ENCODE data around the gene ZNF611.

- TF ChIP-seq, protein P1, sequence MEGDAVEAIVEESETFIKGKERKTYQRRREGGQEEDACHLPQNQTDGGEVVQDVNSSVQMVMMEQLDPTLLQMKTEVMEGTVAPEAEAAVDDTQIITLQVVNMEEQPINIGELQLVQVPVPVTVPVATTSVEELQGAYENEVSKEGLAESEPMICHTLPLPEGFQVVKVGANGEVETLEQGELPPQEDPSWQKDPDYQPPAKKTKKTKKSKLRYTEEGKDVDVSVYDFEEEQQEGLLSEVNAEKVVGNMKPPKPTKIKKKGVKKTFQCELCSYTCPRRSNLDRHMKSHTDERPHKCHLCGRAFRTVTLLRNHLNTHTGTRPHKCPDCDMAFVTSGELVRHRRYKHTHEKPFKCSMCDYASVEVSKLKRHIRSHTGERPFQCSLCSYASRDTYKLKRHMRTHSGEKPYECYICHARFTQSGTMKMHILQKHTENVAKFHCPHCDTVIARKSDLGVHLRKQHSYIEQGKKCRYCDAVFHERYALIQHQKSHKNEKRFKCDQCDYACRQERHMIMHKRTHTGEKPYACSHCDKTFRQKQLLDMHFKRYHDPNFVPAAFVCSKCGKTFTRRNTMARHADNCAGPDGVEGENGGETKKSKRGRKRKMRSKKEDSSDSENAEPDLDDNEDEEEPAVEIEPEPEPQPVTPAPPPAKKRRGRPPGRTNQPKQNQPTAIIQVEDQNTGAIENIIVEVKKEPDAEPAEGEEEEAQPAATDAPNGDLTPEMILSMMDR (IDR thresholded peaks at IDR 0.05): no peak
- no peak for TF ChIP-seq POLR2A (IDR thresholded peaks at IDR 0.05)
These were observed 68.3 kb downstream of the ZNF611 start for GRCh38 chr19:52666506-52666905.
